OCI-LY7 (cell line): ENCODE results near the gene MRPL48. TPM values are rescaled to one million over a fixed set of nuclear protein-coding genes. Genes with fewer than 3 reads are reported as not detected.
A peak's percentile ranks its signal among the peaks of the same experiment; 100 is the strongest.

ENCODE experiments used
- BruUV-seq: library from RNA; stranded (reverse); fragments of 400-500 nt; replicated peaks from 2 replicates; lab custom pipeline; 2021; lab: Mats Ljungman, UMichigan
- CTCF ChIA-PET: fragments of 300-600 bp; sonication (Branson Sonifier 250); formaldehyde crosslinking; loops from one replicate; lab custom pipeline; 2022; ENCODE audit warnings: antibody characterized with exemption; ENCODE audit not compliant: unreplicated experiment; lab: Charles Lee
- POLR2A ChIA-PET: fragments of 300-600 bp; sonication (Branson Sonifier 250); formaldehyde crosslinking; loops from one replicate; lab custom pipeline; 2022; ENCODE audit warnings: antibody characterized with exemption; lab: Charles Lee
- DNase-seq: peaks from one replicate; pipeline ENCODE4 v3.0.0-alpha.2; 2015; ENCODE audit warnings: low spot score
- H2AFZ ChIP-seq: fragments of 200-600 bp; sonication (generic), shearing (Covaris generic); 2 replicates; pipeline ENCODE4 v1.6.1; 2014; ENCODE audit warnings: mild to moderate bottlenecking, antibody characterized with exemption, low read length, moderate library complexity
- H3K27ac ChIP-seq: fragments of 200-600 bp; sonication (generic); 2 replicates; pipeline ENCODE4 v1.5.1; 2014; ENCODE audit warnings: mixed run types, low read depth, mild to moderate bottlenecking, moderate library complexity, low read length, inconsistent platforms; ENCODE audit not compliant: poor library complexity, severe bottlenecking
- H3K36me3 ChIP-seq: fragments of 200-600 bp; sonication (generic); 2 replicates; pipeline ENCODE4 v1.6.1; 2014; ENCODE audit warnings: mild to moderate bottlenecking, antibody characterized with exemption, low read length, moderate library complexity, mixed read lengths; ENCODE audit not compliant: insufficient read depth
- H3K4me1 ChIP-seq: fragments of 200-600 bp; sonication (generic); 2 replicates; pipeline ENCODE4 v1.5.1; 2014; ENCODE audit warnings: mild to moderate bottlenecking, low read length; ENCODE audit not compliant: insufficient read depth, poor library complexity, severe bottlenecking
- H3K4me2 ChIP-seq: fragments of 200-600 bp; sonication (generic); 2 replicates; pipeline ENCODE4 v1.6.1; 2014; ENCODE audit warnings: mild to moderate bottlenecking, low read length
- H3K4me3 ChIP-seq: fragments of 200-600 bp; sonication (generic); 2 replicates; pipeline ENCODE4 v1.5.1; 2014; ENCODE audit warnings: mild to moderate bottlenecking, low read depth, low read length; ENCODE audit not compliant: poor library complexity, severe bottlenecking
- H3K79me2 ChIP-seq: fragments of 200-600 bp; sonication (generic); 2 replicates; pipeline ENCODE4 v1.6.1; 2016; ENCODE audit warnings: low read depth, mild to moderate bottlenecking, low read length, moderate library complexity, mixed read lengths; ENCODE audit not compliant: insufficient read depth
- H3K9me2 ChIP-seq: fragments of 200-600 bp; sonication (generic); 2 replicates; pipeline ENCODE4 v1.6.1; 2016; ENCODE audit warnings: mild to moderate bottlenecking, low read length, mixed read lengths; ENCODE audit not compliant: insufficient read depth
- H3K9me3 ChIP-seq: fragments of 200-600 bp; sonication (generic); 2 replicates; pipeline ENCODE4 v1.6.1; 2014; ENCODE audit warnings: mild to moderate bottlenecking, mixed run types, low read length, mixed read lengths
- H4K20me1 ChIP-seq: fragments of 200-600 bp; sonication (generic); 2 replicates; pipeline ENCODE4 v1.6.1; 2014; ENCODE audit warnings: mild to moderate bottlenecking, antibody characterized with exemption, low read length, moderate library complexity, mixed read lengths; ENCODE audit not compliant: insufficient read depth
- CTCF ChIP-seq: fragments of 200-600 bp; sonication (generic); conservative IDR thresholded peaks from 2 replicates; pipeline ENCODE4 v1.5.1; 2014; ENCODE audit warnings: mild to moderate bottlenecking, antibody characterized with exemption, low read length, moderate library complexity, mixed read lengths
- EZH2phosphoT487 ChIP-seq: fragments of 200-600 bp; sonication (generic); IDR thresholded peaks from 2 replicates; pipeline ENCODE4 v1.6.1; 2018; ENCODE audit warnings: low read depth, borderline replicate concordance, mild to moderate bottlenecking, mixed run types, antibody characterized with exemption, low read length, moderate library complexity, mixed read lengths
- intact Hi-C: fragments of 100-400 bp; cut with micrococcal nuclease; formaldehyde crosslinking; loops from one replicate; pipeline ENCODE4 v1.10.0; 2022; ENCODE audit not compliant: unreplicated experiment
- total RNA-seq, 2 experiments: library from RNA; depleted of rRNA in 1 of 2; stranded (reverse); fragments of >200 nt in 1 of 2; shearing (Covaris generic) in 1 of 2; gene quantifications; 2 replicates each; pipeline ENCODE4 v1.2.3, GENCODE V29; 2014 to 2022

MRPL48 gene
- total RNA-seq, 2 experiments from 2014 or later = 63.9 to 167 TPM

GRCh38 chr11:73779084-73779902 lies 8.4 kb upstream of the MRPL48 start:
- Histone ChIP-seq H3K9me3 (no peaks in the 10 kb centered on the region), H3K9me2 (no peaks in the 10 kb centered on the region), H3K36me3 (no peaks in the 10 kb centered on the region), H4K20me1 (no peaks in the 10 kb centered on the region), H3K79me2 (no peaks in the 10 kb centered on the region), H3K4me2 (peak overlapping the region; percentile 87), H3K4me1 (peaks cover 23% of the 10 kb centered on the region), H3K4me3 (peak overlapping the region; percentile 69), H3K27ac (peak overlapping the region; percentile 78), H2AFZ (peak overlapping the region; percentile 100)
- intact Hi-C loops = loop anchor here (1.0 kb wide), 1 partner anchor 18 kb away; the partner anchor contains the start of gene RAB6A
- TF ChIP-seq EZH2phosphoT487 (no peak), CTCF (no peak)
- peak; percentile 98 for DNase-seq
- ChIA-PET POLR2A (interaction anchor here (0.9 to 2.8 kb wide), 6 partner anchors 9 to 21 kb away, joined by 4 to 52 read pairs (median 5); partner anchors contain the start of genes MRPL48 and RAB6A), CTCF (interaction anchor here (1.2 kb wide), 1 partner anchor 18 kb away, joined by 3 read pairs; the partner anchor contains the start of gene RAB6A)
- BruUV-seq = no TSS peak

- no peak for DNase-seq
- no peaks in the 10 kb centered on the region for H3K79me2 ChIP-seq
- TF ChIP-seq CTCF (no peak), EZH2phosphoT487 (no peak)
- CTCF ChIA-PET = no interaction called here
- intact Hi-C loops = loop anchor here (10.0 kb wide), 1 partner anchor 203 kb away; the partner anchor contains the start of gene UCP2
- no peaks in the 10 kb centered on the region for H4K20me1 ChIP-seq
- H2AFZ ChIP-seq = no peak overlapping the region
- no peak overlapping the region for H3K4me2 ChIP-seq
- no TSS peak for BruUV-seq
- no peaks in the 10 kb centered on the region for H3K36me3 ChIP-seq
- POLR2A ChIA-PET = no interaction called here
- peaks cover 34% of the 10 kb centered on the region for H3K4me1 ChIP-seq
- no peaks in the 10 kb centered on the region for H3K9me2 ChIP-seq
- no peaks in the 10 kb centered on the region for H3K9me3 ChIP-seq
- no peak overlapping the region for H3K4me3 ChIP-seq
- H3K27ac ChIP-seq = no peak overlapping the region
Observed at GRCh38 chr11:73781303-73781702, 6.4 kb upstream of the MRPL48 start.
